HG03196 (cell line): Measurements from ENCODE around the gene TRIM67.
"Not testable (repeated sequence)": the region's sequence is repeated elsewhere in the genome, so short reads cannot be mapped to it uniquely, and the experiment has no call there.

Experiments used
- ATAC-seq: cut with Tn5 transposase; IDR thresholded peaks from one replicate; pipeline ENCODE4 v1.9.1; 2021; ENCODE audit not compliant: unreplicated experiment

Gene TRIM67

GRCh38 chr1:231157311-231157710 is 4.5 kb upstream of the TRIM67 start:
- ATAC-seq, result no peak

DNA sequence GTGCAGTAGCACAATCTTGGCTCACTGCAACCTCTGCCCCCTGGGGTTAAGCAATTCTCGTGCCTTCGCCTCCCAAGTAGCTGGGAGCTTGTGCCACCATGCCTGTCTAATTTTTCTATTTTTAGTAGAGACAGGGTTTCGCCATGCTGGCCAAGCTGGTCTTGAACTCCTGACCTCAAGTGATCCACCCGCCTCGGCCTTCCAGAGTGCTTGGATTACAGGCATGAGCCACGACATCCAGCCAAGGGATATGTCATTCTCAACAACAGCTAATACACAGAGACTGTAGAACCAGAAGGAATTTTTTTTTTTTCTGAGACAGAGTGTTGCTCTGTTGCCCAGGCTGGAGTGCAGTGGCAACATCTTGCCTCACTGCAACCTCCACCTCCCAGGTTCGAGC is 3.7 kb upstream of the TRIM67 start:
- not testable (repeated sequence) for ATAC-seq

- ATAC-seq, result no peak
Observed at GRCh38 chr1:231159202-231159962, 2.5 kb upstream of the TRIM67 start.

DNA sequence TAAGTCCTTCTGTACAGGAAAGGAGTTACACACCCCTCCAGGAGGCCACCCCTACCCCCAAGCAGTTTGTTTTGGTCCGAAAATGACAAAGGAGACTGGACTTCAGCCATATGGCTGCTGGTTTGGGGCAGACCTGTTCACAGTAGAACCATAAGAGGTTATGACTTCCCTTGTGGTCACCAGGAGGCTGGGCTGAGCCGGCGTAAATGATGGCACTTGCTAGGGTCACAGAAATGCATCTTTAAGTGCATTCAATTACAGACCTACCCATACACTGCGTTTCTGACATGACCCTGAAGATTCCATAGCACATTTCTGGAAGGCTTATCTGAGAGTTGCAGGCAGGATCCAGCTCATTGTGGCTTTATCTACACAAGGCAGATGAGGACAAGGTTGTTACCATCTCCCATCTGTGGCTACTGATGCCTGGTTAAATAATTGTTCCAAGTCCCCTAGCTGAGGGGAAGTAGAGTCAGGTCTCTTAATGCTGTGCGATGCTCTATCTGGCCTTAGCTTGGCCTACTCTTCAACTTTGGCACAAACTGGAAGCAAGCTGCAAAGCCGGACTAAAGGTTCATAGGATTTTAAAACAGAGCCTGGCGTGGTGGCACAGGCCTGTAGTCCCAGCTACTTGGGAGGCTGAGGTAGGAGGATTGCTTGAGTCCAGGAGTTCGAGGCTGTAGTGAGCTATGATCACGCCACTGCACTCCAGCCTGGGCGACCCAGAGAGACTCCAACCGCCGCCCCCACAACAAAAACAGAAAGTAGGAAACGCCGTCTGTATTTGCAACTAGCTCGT is 1.7 kb upstream of the TRIM67 start:
- ATAC-seq, result no peak

DNA sequence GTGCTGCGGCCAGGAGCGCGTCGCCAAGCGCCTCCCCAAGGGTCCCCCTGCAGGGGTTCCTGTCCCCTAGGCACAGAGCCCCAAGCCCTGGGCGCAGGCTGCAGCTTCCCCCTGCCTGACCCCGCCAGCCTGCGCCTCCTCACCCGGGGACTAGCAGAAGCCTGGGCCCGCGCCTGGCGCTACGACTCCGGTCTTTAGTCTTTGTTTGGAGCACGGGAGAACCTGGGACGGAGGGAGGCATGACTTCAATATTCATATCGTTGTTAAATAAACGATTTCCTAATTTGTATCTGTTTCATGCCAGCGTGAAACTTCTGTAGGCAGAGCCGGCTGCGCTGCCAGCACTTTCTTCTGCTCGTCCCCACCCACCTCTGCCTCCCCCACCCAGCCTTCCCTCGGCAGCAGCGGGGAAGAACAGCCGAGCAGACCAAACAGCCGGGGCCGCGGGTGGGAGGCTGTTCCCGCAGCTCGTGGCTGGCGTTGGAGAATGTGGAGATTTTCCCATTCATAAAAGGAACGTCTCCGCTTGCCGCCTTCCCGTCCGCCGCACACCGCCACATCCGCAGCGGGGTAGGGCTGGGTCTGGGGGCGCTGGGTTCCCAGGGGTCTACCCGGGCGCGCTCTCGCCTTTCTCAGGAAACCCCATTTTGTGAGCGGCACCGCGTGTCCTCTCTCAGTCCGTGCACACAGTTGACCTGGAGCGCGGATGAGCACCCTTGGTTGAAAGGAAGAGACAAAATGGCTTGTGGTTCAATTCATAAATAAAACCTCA is 777 bp upstream of the TRIM67 start:
- no peak for ATAC-seq

DNA sequence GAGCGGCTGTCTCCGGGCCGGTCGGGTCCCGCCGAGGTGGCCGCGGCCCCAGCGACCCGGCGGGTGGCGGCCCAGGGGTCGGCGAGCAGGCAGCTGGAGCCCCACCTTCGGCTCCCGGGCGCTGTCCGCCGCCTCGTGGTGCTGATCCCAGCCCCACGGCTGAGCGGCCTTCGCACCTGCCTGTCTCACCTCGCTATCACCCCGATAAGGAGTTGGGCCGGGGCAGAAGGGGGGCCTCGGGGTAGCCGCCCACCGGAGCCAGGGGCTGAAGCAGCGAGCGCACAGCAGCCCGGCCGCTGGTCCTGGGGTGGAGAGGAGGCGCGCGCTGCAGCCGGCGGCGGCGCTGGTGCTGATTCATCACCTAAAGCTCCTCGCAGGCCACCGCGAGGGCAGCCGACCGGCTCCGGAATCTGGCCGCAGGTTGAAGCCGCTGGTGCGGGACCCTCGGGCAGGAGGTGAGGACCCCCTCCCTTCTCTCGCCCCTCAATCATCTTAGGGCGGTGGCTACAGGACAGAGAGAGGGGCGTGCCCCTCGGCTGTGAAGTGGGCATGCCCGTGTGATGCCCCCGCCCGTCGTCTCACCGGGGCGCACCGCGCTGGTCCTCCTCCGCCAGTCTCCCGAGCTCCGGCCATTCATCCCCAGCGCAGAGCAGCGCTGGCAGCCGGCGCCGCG is 575 bp downstream of the TRIM67 start:
- ATAC-seq, result no peak

DNA sequence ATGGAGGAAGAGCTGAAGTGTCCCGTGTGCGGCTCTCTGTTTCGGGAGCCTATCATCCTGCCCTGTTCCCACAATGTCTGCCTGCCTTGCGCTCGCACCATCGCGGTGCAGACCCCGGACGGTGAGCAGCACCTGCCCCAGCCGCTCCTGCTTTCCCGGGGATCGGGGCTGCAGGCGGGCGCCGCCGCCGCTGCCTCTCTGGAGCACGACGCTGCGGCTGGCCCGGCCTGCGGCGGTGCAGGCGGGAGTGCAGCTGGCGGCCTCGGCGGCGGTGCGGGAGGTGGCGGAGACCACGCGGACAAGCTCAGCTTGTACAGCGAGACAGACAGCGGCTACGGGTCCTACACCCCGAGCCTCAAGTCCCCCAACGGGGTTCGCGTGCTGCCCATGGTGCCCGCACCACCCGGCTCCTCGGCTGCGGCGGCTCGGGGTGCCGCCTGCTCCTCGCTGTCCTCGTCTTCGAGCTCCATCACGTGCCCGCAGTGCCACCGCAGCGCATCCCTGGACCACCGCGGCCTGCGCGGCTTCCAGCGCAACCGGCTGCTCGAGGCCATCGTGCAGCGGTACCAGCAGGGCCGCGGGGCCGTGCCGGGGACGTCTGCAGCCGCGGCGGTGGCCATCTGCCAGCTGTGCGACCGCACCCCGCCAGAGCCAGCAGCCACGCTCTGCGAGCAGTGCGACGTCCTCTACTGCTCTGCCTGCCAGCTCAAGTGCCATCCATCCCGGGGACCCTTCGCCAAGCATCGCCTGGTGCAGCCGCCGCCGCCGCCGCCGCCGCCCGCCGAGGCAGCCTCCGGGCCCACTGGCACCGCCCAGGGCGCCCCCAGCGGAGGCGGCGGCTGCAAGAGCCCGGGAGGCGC is 1.3 kb downstream of the TRIM67 start:
- ATAC-seq, result no peak

- ATAC-seq, result no peak
Observed at GRCh38 chr1:231163830-231164427, 2.1 kb downstream of the TRIM67 start.

- no peak for ATAC-seq
Observed at GRCh38 chr1:231165371-231165770, 3.5 kb downstream of the TRIM67 start.

DNA sequence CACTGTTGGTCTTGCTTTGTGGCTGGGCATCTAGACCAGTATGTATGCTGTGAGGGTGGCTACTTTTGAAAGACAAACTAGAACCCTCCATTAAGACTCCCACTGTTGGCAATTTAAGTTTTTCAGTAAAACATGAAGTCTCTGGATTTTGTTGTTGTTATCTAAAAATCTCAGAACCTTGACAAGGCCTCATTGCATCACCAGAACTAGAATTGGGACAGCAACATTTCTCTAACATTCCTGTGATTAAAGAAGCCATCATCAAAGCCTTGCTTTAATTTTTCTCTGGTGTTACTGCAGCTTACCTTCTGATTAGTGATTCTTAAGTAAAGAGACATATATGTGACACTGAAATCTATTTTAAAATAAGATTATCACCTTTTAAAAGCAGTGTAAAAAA is 4.5 kb downstream of the TRIM67 start:
- no peak for ATAC-seq

- ATAC-seq, result no peak
Observed at GRCh38 chr1:231170875-231171274, 9.0 kb downstream of the TRIM67 start.

DNA sequence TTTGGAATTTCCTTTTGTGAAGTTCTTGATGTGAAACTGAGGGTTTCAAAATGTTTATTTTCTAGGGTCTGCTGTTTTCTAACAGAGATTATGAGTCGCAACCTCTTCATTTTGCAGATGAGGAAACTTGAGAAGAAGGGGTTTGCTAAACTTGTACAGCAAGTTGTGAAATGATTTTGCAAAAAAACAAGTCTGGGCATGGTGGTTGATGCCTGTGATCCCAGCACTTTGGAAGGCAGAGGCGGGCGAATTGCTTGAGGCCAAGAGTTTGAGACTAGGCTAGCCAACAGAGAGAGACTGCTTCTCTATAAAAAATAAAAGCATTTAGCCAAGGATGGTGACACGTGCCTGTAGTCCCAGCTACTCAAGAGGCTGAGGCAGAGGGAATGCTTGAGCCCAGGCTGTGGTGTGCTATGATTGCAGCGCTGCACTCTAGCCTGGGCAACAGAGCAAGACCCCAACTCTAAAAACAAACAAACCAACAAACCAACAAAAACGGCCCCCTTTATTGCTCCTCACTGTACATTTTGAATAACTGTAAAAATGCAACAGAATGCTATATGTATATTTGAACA is 9.9 kb downstream of the TRIM67 start:
- no peak for ATAC-seq

- no peak for ATAC-seq
Observed at GRCh38 chr1:231172411-231172810, 10.6 kb downstream of the TRIM67 start.

GRCh38 chr1:231176421-231176820 is 14.6 kb downstream of the TRIM67 start:
- ATAC-seq, result no peak

DNA sequence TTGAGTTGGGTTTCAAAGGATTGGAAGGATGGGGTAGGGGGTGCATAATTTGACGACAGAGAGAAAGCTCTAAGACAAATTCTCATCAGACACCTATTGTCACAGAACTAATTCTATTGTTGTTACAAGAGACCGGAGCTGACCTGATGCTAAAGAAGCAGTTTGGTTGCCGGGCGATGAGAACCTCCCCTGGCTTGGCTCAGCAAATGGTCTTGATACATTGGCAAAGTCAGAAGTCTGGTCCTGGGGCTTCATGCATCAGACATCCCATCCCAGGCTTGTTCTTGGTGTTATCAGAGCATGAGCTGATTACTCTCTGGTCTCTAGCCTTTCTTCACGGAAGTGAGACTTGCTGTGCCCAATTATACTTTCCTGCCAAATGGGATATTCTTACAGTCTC is 15.4 kb downstream of the TRIM67 start:
- ATAC-seq, result no peak

DNA sequence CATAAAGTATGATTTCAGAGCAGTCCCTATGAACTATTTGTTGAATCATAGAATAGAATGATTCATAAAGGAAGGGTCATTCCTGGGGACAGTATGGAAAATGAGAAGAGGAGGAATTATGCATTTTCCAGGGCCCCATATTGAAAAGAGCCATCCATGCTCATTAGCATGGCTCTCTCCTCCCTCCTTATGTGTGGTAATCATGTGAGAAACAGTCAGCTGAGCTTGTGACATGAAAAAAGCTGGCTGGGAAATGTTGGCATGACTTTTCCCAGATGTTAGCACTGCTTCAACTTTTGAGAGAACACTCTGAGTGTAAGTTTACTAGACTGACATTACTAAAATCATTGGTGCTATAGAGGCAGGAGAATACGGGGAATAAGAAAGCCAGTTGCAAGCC is 16.1 kb downstream of the TRIM67 start:
- no peak for ATAC-seq

DNA sequence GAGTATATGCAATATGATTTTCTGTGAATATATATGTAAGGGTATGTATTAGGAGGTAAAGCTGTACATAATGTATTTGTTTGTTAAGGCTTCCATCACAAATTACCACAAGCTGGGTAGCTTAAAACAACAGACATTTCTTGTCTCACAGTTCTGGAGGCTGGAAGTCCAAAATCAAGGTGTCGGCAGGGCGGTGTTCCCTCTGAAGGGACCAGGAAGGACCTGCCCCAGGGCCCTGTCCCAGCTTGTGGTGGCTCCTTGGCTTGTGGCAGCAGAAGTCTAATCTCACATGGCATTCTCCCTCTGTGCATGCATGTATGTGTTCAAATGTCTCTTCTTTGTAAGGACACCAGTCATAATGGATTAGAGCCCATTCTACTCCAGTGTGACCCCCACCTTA is 17.1 kb downstream of the TRIM67 start:
- ATAC-seq, result no peak

DNA sequence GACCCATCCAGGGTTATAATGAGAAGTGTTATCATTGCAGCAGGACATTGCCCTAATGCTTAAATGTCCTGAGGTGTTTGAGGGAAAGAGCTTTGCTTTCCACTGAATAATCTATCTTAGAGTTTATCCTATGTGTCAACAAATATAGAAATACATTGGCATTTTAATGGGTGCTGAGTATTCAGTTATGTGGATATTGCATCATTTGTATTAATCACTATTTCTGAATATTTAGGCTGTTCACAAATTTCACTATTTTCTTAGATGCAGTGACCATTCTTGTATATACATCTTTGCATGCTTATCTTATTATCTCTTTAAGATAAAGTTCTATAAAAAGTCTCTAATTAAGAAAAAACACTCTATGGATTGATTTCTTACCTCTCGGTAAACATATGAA is 18.2 kb downstream of the TRIM67 start:
- ATAC-seq, result no peak

GRCh38 chr1:231181271-231181670 is 19.4 kb downstream of the TRIM67 start:
- no peak for ATAC-seq
